ENCODE measurements around the gene KNSTRN. TPM values are rescaled to one million over a fixed set of nuclear protein-coding genes. Genes with fewer than 3 reads are reported as not detected.

The KNSTRN gene
- total and polyA plus RNA-seq, 2 of the 8 experiments (the other 6 are each of a cell fraction or from before 2014, with no cell fraction given) = 25.1 to 79.4 TPM

DNA sequence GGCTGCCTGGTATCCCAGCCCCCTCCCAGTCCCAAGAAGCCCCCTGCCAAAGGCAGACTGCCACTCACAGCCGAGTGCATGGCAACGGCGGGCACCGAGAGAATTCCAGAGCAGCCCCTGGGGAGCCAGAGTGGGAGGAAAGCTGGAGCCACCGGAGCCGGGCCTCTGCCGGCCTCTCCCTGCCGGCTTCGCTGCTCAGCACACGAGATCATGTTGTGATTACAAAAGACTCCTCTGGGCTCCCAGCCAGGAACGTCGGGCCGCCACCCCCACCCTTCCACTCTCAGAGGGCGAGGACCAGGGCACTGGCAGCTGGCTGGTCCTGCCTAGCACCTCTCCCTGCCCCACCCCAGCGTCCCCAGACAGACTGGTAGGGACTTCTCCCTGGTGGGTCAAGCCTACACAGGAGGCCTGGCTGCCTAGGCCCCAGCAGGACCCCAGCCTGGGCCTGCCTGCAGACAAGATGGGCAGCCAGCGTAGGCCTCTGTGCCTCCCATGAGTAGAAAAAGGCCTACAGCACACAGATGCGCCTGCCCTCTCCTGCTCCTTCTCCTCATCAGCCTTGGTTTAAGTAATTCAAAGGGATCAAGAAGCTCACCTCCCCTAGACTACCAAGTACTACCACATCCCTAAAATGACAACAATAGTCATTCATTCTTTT is 41.7 kb upstream of the KNSTRN start, which contains the start of gene CCDC9B (continued):
- TF ChIP-seq SP1 (IDR thresholded peaks at IDR 0.05; ENCODE audit: low read depth, low read length) (no peak), YY1 (IDR thresholded peaks at IDR 0.05; ENCODE audit: low read depth, low read length) (no peak), EGR1 (IDR thresholded peaks at IDR 0.05; ENCODE audit: borderline replicate concordance, low read depth, low read length) (no peak), SIN3A (conservative IDR thresholded peaks at IDR 0.05 in 1 of 2, IDR thresholded peaks at IDR 0.05 in 1 of 2; ENCODE audit: low read depth in 1 of 2, low read length in 2 of 2) (no peak), NANOG (IDR thresholded peaks at IDR 0.05; ENCODE audit: insufficient read depth, low read depth, low read length, poor library complexity, severe bottlenecking) (no peak), HDAC2 (IDR thresholded peaks at IDR 0.05; ENCODE audit: borderline replicate concordance in 1 of 2, low read depth in 2 of 2, low read length in 2 of 2) (no peak), NRF1 (IDR thresholded peaks at IDR 0.05; ENCODE audit: low read depth, low read length) (no peak)
- TF ChIP-seq, protein P1, sequence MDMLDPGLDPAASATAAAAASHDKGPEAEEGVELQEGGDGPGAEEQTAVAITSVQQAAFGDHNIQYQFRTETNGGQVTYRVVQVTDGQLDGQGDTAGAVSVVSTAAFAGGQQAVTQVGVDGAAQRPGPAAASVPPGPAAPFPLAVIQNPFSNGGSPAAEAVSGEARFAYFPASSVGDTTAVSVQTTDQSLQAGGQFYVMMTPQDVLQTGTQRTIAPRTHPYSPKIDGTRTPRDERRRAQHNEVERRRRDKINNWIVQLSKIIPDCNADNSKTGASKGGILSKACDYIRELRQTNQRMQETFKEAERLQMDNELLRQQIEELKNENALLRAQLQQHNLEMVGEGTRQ (IDR thresholded peaks at IDR 0.05; ENCODE audit: low read length) = no peak

Data from H1 (cell line).